Activated T-cell treated with anti-CD3 and anti-CD28 coated beads for 24 hours (primary cell): ENCODE data around the gene RNF207.

Experiments
- DNase-seq: peaks from one replicate; pipeline ENCODE4 v3.0.0-alpha.2; 2020; ENCODE audit warnings: low read depth

The RNF207 gene

DNA sequence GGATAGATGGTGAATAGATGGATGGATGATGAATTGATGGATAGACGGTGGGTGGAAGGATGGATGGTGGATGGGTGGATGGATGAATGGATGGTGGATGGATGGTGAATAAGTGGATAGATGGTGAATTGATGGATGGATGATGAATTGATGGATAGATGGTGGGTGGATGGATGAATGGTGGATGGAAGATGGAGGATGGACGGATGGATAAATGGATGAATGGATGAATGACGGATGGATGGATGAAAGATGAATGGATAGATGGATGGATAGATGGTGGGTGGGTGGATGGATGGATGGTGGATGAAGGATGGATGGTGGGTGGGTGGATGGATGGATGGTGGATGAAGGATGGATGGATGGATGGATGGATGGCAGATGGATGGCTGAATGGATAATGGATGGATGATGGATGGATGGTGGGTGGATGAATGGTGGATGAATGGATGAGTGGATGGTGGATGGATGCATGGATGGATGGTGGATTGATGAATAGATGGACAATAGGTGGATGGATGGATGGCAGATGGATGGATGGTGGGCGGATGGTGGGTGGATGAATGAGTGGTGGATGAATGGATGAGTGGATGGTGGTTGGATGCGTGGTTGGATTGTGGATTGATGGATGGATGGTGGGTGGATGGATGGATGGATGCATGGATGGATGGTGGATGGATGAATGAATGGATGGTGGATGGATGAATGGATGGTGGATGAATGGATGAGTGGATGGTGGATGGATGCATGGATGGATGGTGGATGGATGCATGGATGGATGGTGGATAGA lies 31.1 kb upstream of the RNF207 start:
- DNase-seq = no peak

DNA sequence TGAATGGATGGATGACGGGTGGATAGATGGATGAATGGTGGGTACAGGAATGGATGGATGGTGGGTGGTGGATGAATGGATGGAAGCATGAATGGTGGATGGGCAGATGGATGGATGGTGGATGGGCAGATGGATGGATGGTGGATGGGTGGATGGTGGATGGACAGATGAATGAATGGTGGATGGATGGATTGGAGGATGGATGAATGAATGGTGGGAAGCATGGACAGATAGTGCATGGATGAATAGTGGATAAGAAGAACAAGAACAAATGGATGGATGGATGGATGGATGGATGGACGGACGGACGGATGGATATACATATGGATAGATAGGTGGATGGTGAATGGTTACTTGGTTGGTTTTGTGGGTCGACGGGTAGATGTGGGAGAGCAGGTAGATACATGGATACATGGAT lies 30.5 kb upstream of the RNF207 start:
- no peak for DNase-seq

DNA sequence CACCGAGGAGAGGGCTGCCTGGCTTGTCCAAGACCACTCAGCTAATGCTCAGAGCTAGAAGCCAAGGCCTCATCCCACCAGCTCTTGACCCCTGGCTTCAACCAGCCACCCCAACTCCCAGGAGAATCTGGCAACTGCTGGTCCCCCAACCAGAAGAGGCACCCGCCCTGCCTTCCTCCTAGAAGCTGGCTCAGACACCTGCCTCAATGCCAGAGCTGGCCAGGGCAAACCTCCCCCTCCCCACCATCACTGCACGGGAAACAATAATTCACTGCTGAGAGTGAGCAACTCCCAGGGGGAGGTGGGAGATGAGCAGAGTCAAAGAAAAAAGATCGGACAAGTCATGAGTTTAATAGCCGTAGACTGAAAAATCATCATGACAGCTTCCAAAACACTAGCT lies 29.1 kb upstream of the RNF207 start:
- no peak for DNase-seq

DNA sequence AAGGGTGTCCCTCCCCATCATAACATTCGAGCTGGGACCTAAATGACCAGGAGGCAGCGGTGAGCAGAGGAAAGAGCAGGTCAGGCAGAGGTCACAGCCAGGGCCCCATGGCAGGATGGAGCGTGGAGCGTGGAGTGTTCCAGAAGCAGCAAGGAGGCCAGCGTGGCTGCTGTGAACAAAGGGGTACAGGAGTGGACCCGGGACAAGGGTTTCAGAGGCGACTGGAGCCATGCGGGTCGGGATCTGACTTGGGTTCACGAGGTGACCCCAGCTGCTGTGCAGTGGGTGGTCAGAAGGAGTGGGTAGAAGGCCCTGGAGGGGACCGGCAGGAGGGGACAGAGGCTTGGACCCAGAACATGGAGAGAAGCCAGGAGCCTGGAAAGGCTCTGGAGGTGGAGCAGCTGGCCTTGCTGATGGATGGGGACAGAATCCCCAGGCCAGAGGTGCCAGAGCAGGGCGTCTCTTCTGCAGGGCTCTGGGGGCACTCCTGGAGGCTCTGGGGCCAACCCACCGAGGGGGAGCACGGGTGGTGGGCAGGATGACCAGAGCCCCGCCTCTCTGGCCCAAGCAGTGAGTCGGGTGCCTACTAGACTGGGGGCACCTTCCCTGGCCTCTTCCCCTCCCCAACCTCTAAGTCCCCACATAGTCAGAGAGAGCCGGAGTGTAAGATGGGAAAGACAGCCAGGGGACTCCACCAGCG lies 28.1 kb upstream of the RNF207 start:
- no peak for DNase-seq

DNA sequence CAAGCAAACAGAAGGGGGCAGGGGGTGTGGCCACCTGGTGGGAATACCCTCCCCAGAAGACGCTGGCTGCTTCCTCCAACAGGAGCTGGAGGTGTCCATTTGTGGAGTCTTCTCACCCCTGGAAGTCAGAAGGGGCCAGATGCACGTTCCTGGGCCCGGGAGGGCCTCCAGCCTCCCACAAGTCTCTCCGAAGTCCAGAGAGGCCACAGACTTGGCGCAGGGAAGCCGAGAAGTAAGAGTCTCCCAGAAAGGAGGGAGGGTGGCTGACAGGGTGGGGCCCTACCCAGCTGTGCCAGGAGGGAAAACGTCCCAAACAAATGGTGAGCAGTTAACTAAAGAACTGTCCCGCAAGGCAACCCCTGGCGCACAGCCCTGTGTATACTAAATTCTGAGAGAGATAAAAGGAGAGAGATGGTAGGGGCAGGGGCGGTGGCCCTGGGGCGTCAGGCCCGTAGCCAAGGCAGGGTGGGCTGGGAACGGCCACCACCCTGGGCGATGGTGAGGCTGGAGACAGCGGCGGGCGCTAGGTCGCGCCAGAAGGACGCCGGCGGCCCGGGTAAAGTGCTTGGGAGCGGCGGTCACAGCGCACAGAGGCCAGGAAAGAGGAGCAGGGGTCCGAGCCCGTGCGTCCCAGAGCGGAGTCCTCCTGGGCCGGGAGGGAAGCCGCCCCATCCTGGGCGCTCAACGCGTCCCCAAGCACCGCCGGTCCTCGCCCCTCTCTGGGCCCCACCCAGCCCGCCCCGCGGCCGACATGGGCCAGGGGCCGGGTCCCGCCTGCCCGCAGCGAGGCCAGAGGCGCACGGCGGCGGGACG lies 27.0 kb upstream of the RNF207 start:
- no peak for DNase-seq

DNA sequence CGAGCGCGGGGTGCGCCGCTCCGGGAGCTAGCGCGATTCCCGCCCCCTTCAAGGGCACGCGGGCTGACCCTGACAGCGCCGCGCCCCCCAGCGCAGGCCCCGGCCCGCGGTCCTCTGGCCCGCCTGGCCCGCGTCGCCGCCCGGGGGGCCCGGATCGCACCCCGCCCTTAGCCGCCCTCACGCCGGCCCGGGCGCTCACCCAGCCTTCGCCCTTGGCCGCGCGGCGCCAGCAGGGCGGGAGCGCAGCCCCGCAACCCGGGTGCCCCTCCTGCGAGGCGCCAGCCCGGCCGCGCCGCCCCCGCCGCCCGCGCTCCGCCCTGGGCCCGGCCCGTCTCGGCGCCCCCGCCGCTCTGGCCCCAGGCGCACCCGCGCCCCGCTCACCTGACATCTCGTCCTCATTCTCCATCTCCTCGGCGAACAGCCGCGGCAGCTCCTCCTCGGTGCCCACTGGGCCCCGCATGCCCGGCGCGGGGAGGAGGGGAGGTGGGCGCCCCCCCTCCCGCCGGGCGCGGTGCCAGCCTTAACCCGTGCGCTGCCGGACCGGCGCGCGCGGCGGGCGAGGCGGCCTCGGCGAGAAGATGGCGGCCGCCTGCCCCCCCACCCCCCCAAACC lies 26.2 kb upstream of the RNF207 start:
- DNase-seq = no peak

DNA sequence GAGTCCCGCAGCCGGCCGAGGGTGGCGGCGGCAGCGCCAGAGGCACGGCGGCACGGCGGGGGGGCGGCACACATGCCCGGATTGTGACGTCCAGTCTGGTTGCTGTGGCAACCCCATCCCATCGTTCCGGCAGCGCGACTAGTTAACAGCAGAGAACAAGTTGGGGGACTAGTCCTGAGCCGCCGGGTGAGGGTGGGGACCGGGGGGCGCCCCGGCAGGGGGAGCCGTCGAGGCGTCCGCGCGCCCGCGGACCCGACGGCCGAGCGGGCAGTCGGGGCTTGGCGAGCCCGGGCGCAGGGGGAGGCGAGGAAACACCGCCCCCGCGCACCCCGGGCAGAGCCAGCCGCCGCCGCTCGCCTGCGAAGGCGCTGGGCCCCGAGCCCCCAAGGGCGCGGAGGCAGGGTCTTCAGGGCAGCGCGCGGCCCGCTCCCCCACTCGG lies 25.6 kb upstream of the RNF207 start, which contains the start of gene CHD5:
TSS of gene CHD5 (minus strand) at position 54 of the 439 bp plus-strand sequence. CDS start 298 bp downstream, outside the sequence.
- no peak for DNase-seq

DNA sequence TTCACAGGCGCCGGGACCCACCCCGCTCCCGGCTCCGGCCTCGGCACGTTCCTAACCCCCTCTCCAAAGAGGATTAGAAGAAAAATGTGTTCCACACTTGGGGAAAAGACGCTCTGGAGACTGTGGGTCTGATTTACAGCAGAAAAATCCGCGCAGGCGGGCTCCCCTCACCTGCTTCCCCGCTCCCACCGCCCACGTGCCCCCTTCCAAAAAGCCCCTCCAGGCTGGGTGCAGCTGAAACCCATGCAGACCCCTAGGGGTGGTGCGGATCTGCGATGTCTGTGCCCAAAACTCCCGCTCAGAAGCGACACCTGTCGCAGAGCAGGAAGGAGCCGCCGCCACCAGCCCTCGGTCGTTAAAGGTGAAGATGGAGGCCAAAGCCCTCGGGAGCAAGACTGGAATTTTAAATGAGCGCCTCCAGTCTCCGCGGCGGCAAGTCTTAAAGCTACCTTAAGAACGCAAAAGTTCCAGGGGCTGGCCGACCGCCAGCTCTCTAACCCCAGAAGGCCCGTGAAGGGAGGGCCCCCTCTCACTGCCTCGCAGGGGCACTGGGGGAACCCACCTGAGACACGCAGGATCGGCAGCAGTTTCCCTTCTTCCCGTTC lies 25.1 kb upstream of the RNF207 start:
- no peak for DNase-seq

DNA sequence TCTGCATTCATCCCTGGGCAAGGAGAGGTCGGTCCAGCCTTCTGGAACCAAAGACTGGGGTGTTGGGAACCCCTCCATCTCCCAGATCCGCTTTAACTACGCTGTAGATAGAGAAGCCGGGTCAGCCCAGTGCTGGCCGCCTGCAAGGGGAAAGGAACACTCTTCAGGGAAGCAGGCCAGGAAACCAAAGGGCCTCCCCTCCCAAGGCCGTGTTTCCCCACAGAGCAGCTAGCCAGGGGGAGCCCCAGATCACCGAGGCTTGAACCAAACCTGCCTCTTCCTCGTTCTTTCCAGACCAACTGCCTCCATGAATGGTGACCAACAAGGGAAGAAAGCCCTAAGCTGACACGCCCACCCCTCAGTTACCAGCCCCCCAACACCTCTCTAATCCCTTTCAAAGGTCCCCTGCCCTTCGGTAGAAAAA lies 24.6 kb upstream of the RNF207 start:
- DNase-seq = no peak

DNA sequence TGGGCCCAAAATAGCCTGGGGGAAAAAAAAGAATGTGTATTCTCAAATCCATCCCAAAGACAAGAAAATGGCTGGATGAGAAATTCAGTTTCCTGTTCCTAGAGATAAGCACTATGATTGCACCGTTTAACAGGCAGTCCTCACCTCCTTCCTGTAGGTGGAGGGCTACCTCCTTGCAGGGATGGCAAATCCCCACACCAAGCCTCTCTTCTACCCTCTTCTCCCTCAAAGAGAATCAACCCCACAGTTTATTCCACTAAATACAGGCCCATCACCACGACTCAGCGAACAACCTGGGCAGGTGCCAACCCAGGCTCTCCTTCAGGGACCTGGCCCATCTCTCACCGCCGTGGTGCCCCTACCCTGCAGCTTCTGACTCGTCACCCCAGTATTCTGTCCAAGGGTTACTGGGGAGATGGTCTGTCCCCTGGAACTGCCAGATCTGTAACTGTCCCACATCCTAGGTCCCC lies 22.4 kb upstream of the RNF207 start:
- no peak for DNase-seq

DNA sequence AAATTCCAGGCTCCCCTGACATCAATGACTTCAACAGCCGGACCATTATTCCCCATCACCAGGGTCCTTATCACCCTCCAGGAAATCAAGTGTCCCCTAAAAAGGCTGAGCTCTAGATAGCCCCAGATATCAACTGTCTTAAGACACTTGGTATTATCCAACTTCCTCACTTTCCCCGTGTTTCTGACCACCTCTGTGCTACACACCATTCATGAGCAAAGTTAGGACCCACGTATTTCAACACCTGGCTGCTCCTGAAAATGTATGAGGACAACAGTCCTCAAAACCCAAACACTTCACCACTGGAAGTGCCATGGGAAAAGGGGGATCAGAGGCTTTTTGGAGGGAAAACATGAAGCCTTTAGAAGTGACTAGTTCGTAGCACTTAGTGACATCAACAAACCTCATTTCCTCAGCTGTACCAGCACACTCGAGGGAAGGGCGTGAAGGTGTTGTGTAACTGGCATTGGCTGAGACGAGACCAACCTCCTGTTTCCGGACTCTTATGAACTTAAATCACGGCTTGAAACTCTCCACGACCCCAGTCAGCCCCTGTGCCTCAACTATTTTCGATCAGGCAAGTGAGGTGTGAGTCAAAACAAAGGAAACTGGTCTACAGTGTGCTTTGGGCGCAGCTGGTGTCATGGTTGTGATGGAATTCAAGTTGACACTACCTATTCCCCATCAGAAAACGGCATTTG lies 21.7 kb upstream of the RNF207 start:
- DNase-seq = no peak

DNA sequence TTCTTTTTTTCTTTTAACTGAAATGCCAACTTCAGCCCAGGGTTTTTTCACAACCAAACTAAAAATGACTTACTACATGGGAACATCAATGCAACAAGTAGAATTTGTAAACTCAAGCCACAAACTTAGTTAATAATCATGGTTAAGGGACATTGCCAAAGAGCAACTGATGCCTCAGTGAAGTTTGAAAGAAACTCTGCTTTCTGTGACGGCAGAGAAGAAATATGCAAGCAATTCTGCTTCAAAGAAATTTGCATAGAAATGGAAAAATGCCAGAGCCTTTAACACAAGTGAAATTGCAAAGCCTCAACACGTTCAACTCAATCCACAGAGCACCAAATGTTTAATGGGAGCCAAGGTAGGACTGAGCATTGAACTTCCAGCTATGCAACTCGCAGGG lies 20.8 kb upstream of the RNF207 start:
- DNase-seq = no peak

DNA sequence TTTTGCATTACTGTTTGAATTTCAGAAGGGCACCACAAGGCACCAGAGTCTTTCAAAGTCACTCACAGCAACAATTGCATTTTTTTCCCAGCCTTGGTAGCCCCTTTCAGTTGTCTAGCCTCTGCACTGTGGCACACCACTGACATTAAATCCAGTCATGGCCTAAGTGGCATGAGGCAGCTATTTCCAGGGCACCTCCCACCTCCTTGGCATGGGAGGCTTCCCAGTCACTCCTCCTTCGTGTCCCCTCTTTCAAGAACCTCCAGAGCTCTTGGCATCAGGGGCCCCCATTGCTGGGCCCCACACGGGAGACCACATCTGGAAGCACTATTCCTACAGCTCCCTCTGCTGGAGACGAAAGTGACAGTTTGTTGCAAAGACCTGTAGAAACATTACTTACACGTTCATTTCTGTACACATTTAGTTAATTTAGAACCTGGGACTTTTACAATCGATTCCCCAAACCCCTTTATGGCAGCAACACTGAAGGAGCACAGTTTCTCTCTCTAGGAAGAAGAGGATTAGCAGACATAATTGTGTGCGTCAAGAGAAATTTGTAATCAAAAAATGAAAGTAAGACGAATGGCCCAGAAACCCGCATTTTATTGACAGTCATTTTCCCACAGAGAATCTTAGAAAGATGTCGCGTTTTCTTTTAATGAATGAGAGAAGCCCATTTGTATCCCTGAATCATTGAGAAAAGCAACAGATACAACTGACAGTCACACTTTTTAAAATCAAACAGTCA lies 20.1 kb upstream of the RNF207 start:
- no peak for DNase-seq

DNA sequence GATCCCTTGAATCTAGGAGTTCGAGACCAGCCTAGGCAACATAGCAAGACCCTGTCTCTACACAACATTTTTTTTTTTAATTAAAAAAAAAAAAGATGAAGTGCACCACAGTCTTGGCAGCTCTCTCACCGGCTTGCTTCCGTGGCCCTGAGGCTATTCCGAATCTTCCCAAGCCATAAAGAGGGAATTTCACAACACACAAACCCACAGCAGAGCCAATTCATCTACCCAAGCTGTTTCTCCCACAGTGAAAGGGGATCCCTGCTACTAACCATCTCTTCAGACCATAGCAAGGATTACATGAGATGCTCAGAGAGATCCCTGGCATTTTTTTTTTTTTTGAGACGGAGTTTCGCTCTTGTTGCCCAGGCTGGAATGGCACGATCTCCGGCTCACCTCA lies 17.5 kb upstream of the RNF207 start:
- DNase-seq = no peak

DNA sequence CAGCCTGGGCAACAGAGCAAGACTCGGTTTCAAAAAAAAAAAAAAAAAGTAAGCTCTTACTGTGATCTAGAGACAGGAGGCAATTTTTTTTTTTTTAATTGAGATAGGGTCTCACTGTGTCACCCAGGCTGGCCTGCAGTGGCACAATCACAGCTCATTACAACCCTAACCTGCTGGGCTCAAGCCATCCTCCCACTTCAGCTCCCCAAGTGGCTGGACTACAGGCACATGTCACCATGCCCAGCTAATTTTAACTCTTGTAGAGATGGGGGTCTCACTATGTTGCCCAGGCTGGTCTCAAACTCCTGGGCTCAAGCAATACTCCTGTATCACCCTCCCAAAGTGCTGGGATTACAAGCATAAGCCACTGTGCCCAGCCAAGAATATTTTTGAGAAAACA lies 14.0 kb upstream of the RNF207 start:
- no peak for DNase-seq

DNA sequence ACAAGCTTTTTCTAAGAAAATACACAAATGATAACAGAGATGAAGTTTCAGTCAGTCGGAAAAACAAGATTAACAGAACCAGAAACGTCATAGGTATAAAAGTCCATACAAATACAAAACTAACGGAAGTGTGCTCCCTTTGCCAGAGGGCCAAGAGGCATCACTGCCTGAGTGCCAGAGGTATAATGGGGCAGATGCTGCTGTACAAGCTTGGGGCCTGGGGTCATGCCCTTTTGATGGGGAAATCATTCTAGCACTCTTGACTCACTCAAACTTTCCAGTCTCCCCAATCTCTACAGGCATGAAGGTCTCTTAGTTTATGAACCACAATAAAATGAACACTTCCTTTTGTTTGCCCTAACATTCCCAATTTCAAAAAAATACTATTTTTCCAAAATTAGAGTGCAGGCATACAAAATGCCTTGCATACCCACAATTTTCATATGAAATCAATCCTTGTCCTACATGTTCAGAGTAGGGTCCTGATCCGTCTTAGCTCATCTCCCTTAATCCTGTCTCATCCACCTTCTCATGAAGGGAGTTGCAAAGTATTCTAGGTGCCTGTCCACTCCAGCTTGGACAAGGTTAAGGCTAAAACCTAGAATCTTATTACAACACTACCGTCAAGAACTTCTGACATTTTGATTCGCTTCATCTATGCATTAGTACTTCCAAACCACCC lies 8.0 kb upstream of the RNF207 start:
- DNase-seq = no peak

DNA sequence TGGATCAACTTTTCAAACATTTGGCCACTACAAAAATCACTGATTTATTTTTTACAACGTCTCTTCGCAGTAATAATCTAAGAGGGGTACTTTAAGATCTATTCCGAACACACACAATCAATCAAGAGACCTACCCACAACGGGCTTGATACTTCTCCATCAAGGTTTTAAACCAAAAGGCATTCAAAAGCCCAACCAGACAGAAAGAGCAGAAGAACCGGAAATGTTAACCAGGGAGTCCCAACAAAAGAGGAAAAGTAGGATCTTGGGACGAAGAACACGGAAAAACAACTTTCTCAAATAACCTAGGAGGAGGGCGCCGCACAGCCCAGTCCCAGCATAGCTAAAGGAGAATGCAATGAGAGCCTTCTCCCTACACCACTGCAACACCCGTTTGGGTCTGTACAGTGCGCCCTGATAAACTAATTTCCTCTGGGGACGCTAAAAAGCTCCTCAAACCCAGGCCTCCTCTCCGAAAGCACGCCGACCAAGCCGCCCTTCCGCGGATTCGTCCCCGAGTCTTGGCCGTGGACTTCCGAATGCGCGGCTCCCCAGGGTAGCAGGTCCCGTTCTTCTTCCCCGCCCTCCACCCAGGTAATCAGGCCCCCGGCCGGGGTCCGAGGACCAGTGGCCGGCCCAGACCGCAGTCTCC lies 7.1 kb upstream of the RNF207 start:
- no peak for DNase-seq

DNA sequence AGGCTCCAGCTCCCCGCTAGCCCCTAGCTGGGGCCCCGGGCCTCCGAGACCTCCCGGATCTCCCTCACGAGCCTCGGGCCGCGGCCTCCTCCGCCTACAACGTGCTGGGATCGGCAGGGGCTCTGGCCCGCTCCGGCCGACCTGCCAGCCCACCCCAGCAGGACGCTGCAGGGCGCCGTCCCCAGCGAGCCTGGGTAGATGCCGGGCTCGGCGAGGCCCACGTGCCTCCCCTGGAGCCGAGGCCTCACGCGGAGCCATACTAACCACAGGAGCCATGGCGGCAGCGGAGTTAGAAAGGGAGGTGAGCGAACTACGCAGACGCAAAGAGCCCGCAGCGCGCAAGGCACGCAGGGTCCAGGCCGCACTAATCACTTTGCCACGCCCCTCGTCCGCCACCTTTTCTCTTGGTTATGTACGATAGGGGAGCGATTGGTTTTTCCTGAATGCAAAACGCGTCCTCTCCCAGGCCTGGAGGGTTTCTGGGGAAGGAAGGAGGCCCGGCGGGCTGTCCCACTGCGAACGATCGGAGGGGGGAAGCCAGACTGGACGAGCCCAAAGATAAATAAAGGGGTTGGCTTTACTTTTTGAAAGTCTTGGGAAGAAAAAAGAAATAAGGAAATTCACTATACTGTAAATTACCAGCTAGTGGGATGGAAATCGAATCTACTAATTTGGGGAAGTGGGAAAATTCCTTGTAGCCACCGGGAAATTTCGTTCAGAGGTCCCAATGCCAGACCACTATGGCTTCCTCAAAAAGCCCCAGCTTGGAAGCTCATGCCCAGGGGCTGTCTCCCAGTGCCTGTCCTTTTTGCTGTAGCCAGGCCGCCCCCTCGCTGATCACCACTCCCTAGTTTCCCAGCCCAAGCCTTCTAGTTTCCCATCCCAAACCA lies 6.4 kb upstream of the RNF207 start, which contains the start of gene RPL22:
TSS of gene RPL22 (minus strand) at position 298 of the 890 bp plus-strand sequence. CDS start at position 276, 22 bp downstream.
- peak; percentile 96 for DNase-seq
